HCT116 (cell line): ENCODE data around the gene TGM4. TPM values are rescaled to one million over a fixed set of nuclear protein-coding genes. Genes with fewer than 3 reads are reported as not detected.

ENCODE experiments used
- ATAC-seq: fragments of 200-7000 bp; cut with Tn5 transposase; 2 replicates; pipeline ENCODE4 v1.9.1; 2020; ENCODE audit warnings: mild to moderate bottlenecking, moderate library complexity
- BruUV-seq: library from RNA; stranded (reverse); fragments of 400-500 nt; replicated peaks from 2 replicates; lab custom pipeline; 2021; lab: Mats Ljungman, UMichigan
- CTCF ChIA-PET: fragments of 300-600 bp; sonication (Branson Sonifier 250); formaldehyde crosslinking; loops from one replicate; lab custom pipeline; 2021; ENCODE audit warnings: antibody characterized with exemption; lab: Charles Lee
- POLR2A ChIA-PET: fragments of 300-600, 350-600 bp; sonication (Branson Sonifier 250); formaldehyde crosslinking; loops from one replicate; lab custom pipeline; 2021; ENCODE audit warnings: antibody characterized with exemption; lab: Charles Lee
- RAD21 ChIA-PET, 2 experiments: fragments of 300-600 bp; sonication (Branson Sonifier 250); formaldehyde crosslinking; loops; one replicate each; lab custom pipeline; 2023; ENCODE audit warnings: low total read pairs in 2 of 2; ENCODE audit not compliant: uncharacterized antibody in 2 of 2, unreplicated experiment in 2 of 2, low non-redundant PET in 1 of 2; lab: Charles Lee
- DNase-seq: peaks from one replicate; pipeline ENCODE4 v3.0.0-alpha.2; 2010; ENCODE audit warnings: low read depth, low spot score
- H2AFZ ChIP-seq: fragments of 200-600 bp; shearing (Covaris generic), sonication (generic); 2 replicates; pipeline ENCODE4 v1.6.1; 2017; ENCODE audit warnings: low read depth, mixed run types, mixed read lengths, antibody characterized with exemption, low read length; ENCODE audit not compliant: poor library complexity, severe bottlenecking
- H3K27ac ChIP-seq: 2 replicates; pipeline ENCODE4 v1.5.1; 2012; ENCODE audit warnings: low read depth, low read length
- H3K27me3 ChIP-seq: fragments of 200-600 bp; sonication (generic); 2 replicates; pipeline ENCODE4 v1.6.1; 2016; ENCODE audit warnings: mixed run types, low read length, mixed read lengths; ENCODE audit not compliant: insufficient read depth
- H3K36me3 ChIP-seq, 2 experiments: fragments of 200-500 bp in 1 of 2; fragments of 200-600 bp in 1 of 2; sonication (Bioruptor generic) in 1 of 2; sonication (generic) in 1 of 2; 2 replicates each; pipeline versions ENCODE4 v1.5.1 to v1.6.1; 2014 to 2016; ENCODE audit warnings: low read length in 2 of 2, inconsistent platforms in 1 of 2, mixed read lengths in 1 of 2, mixed run types in 1 of 2; ENCODE audit not compliant: insufficient read depth in 2 of 2, control insufficient read depth in 1 of 2
- H3K4me1 ChIP-seq, 2 experiments: fragments of 200-600 bp in 1 of 2; sonication (generic) in 1 of 2; 2 replicates each; pipeline versions ENCODE4 v1.5.1 to v1.6.1; 2012 to 2017; ENCODE audit warnings: low read length in 2 of 2, inconsistent platforms in 1 of 2, mild to moderate bottlenecking in 1 of 2, mixed read lengths in 1 of 2, mixed run types in 1 of 2, moderate library complexity in 1 of 2; ENCODE audit not compliant: insufficient read depth in 2 of 2, control insufficient read depth in 1 of 2
- H3K4me2 ChIP-seq: fragments of 200-600 bp; sonication (generic); 2 replicates; pipeline ENCODE4 v1.6.1; 2017; ENCODE audit warnings: mixed run types, low read length, mixed read lengths
- H3K4me3 ChIP-seq, 2 experiments: fragments of 200-600 bp in 1 of 2; sonication (generic) in 1 of 2; replicated peaks in 1 of 2; 2 replicates each; pipeline ENCODE4 v1.5.1; 2011 to 2016; ENCODE audit warnings: low read length in 2 of 2, control low read depth in 1 of 2, low read depth in 1 of 2, mild to moderate bottlenecking in 1 of 2, mixed read lengths in 1 of 2, mixed run types in 1 of 2
- H3K79me2 ChIP-seq: fragments of 200-600 bp; sonication (generic); 2 replicates; pipeline ENCODE4 v1.6.1; 2017; ENCODE audit warnings: mild to moderate bottlenecking, mixed run types, low read length, moderate library complexity, mixed read lengths; ENCODE audit not compliant: insufficient read depth
- H3K9ac ChIP-seq: fragments of 200-600 bp; sonication (generic); 2 replicates; pipeline ENCODE4 v1.6.1; 2016; ENCODE audit warnings: low read length, mixed read lengths
- H3K9me2 ChIP-seq: fragments of 200-600 bp; sonication (generic), shearing (Covaris generic); 2 replicates; pipeline ENCODE4 v1.6.1; 2017; ENCODE audit warnings: mixed run types, mild to moderate bottlenecking, moderate library complexity; ENCODE audit not compliant: insufficient read depth
- H3K9me3 ChIP-seq, 2 experiments: fragments of 200-500 bp in 1 of 2; fragments of 200-600 bp in 1 of 2; sonication (Bioruptor generic) in 1 of 2; sonication (generic) in 1 of 2; 2 replicates each; pipeline ENCODE4 v1.6.1; 2014 to 2017; ENCODE audit warnings: low read length in 2 of 2, mixed read lengths in 2 of 2, inconsistent platforms in 1 of 2, low read depth in 1 of 2, mild to moderate bottlenecking in 1 of 2, mixed run types in 1 of 2, moderate library complexity in 1 of 2; ENCODE audit not compliant: control insufficient read depth in 1 of 2, insufficient read depth in 1 of 2
- H4K20me1 ChIP-seq: fragments of 200-600 bp; sonication (generic), shearing (Covaris generic); 2 replicates; pipeline ENCODE4 v1.6.1; 2017; ENCODE audit warnings: mixed run types, mild to moderate bottlenecking, moderate library complexity; ENCODE audit not compliant: insufficient read depth
- ATF3 ChIP-seq: IDR thresholded peaks from 2 replicates; pipeline ENCODE4 v1.6.1; 2012
- CBX3 ChIP-seq: IDR thresholded peaks from 2 replicates; pipeline ENCODE4 v1.6.1; 2012; ENCODE audit warnings: low read depth
- CEBPB ChIP-seq: IDR thresholded peaks from 2 replicates; pipeline ENCODE4 v1.6.1; 2012; ENCODE audit warnings: low read depth
- CTCF ChIP-seq, 3 experiments: fragments of 200-600 bp in 1 of 3; sonication (generic) in 1 of 3; IDR thresholded peaks in 2 of 3; conservative IDR thresholded peaks in 1 of 3; 2 replicates each; pipeline ENCODE4 v1.5.1; 2012 to 2017; ENCODE audit warnings: low read depth in 2 of 3, low read length in 2 of 3, antibody characterized with exemption in 1 of 3, borderline replicate concordance in 1 of 3, control low read depth in 1 of 3, mild to moderate bottlenecking in 1 of 3, mixed read lengths in 1 of 3, mixed run types in 1 of 3, moderate library complexity in 1 of 3; ENCODE audit not compliant: insufficient read depth in 1 of 3
- FOSL1 ChIP-seq: IDR thresholded peaks from 2 replicates; pipeline ENCODE4 v1.6.1; 2012; ENCODE audit warnings: low read depth
- JUND ChIP-seq: IDR thresholded peaks from 2 replicates; pipeline ENCODE4 v1.6.1; 2012
- POLR2A ChIP-seq: IDR thresholded peaks from 2 replicates; pipeline ENCODE4 v1.7.0; 2011; ENCODE audit warnings: borderline replicate concordance; ENCODE audit not compliant: insufficient read depth, insufficient read length; ENCODE audit errors: extremely low read depth
- RAD21 ChIP-seq: IDR thresholded peaks from 2 replicates; pipeline ENCODE4 v1.6.1; 2012; ENCODE audit warnings: low read depth, mild to moderate bottlenecking
- SRF ChIP-seq: IDR thresholded peaks from 2 replicates; pipeline ENCODE4 v1.6.1; 2012; ENCODE audit warnings: low read depth
- YY1 ChIP-seq: IDR thresholded peaks from 2 replicates; pipeline ENCODE4 v1.6.1; 2011; ENCODE audit warnings: low read length, low read depth, moderate library complexity, mild to moderate bottlenecking; ENCODE audit not compliant: insufficient replicate concordance; ENCODE audit errors: extremely low read depth
- ZFX ChIP-seq: fragments of 450-650 bp; IDR thresholded peaks from 2 replicates; pipeline ENCODE4 v1.6.1; 2017
- ZNF274 ChIP-seq: fragments of 200-500 bp; sonication (Bioruptor generic); IDR thresholded peaks from 2 replicates; pipeline ENCODE4 v1.6.1; 2014; ENCODE audit warnings: mild to moderate bottlenecking, low read depth, low read length, inconsistent platforms
- intact Hi-C: fragments of 100-400 bp; cut with micrococcal nuclease; formaldehyde crosslinking; loops from 2 replicates; pipeline ENCODE4 v1.10.0; 2022
- total RNA-seq: library from RNA; stranded (reverse); gene quantifications from one replicate; pipeline ENCODE4 v1.2.1, GENCODE V29; 2021; ENCODE audit not compliant: unreplicated experiment
- TF ChIP-seq, protein P1 (sequence below): IDR thresholded peaks from 2 replicates; pipeline ENCODE4 v1.6.1; 2012; ENCODE audit warnings: low read depth

The TGM4 gene
- total RNA-seq, 1 experiment from 2014 or later, result not detected

DNA sequence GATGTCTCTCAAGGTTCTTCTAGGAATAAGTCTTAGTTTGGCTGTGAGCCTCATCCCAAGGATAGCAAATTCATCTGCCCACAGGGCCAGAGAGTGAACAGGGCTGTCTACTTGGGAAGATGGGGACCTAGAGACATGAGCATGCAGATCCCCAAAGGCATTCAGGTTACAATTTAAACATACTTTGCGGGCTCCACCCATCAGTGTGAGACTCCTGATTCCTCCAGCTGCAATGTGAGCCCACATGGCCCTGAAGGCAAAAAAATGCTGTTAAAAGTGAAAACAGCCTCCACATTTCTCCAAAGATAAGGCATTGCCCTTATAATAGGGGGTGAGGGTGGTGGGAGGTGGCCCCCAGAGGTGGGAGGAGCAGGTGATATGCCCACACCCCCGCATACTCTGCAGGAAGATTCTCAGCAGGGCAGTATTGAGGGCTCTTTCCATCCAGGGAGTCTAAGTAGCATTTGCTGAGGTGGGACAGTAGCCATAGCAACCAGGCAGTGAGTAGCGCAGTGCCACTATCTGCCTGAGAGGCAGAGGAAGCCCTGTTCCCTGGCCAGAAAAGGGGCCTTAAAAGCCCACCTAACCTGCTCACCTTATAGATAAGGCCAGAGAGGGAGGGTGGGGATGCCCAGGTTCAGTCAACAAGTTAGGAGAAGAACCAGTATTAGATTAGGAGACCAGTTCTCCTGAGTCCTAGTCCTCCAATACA lies 31.2 kb downstream of the TGM4 start:
- no peak overlapping the region for H3K9ac ChIP-seq
- no peaks in the 10 kb centered on the region for H3K9me2 ChIP-seq
- TF ChIP-seq SRF (no peak), POLR2A (no peak), ZFX (no peak), ATF3 (no peak), CTCF (IDR thresholded peaks at IDR 0.05 in 2 of 3, conservative IDR thresholded peaks at IDR 0.05 in 1 of 3; ENCODE audit: borderline replicate concordance in 1 of 3, insufficient read depth in 1 of 3, low read depth in 2 of 3, low read length in 2 of 3) (no peak), FOSL1 (no peak)
- no peaks in the 10 kb centered on the region for H3K9me3 ChIP-seq
- no TSS peak for BruUV-seq
- no peak overlapping the region for H3K4me2 ChIP-seq
- H3K36me3 ChIP-seq, result no peaks in the 10 kb centered on the region
- H3K4me1 ChIP-seq, result no peaks in the 10 kb centered on the region; a peak in 1 of 4 replicates
- H3K27me3 ChIP-seq, result no peaks in the 10 kb centered on the region
- intact Hi-C loops, result no loop called here
- RAD21 ChIA-PET, result no interaction called here
- H3K4me3 ChIP-seq, result no peak overlapping the region
- no peak for DNase-seq
- H4K20me1 ChIP-seq, result no peaks in the 10 kb centered on the region
- no peaks in the 10 kb centered on the region for H3K79me2 ChIP-seq
- ATAC-seq, result no peak
- CTCF ChIA-PET, result no interaction called here
- POLR2A ChIA-PET, result no interaction called here
- H3K27ac ChIP-seq, result no peak overlapping the region
- H2AFZ ChIP-seq, result no peak overlapping the region

GRCh38 chr3:44906997-44907396 lies 32.6 kb downstream of the TGM4 start:
- H3K9me2 ChIP-seq, result no peaks in the 10 kb centered on the region
- H3K9ac ChIP-seq, result no peak overlapping the region
- no peak overlapping the region for H2AFZ ChIP-seq
- CTCF ChIA-PET, result interaction anchor here (0.6 kb wide), 1 partner anchor 84 kb away, joined by 3 read pairs; no protein-coding TSS in a partner anchor
- no peaks in the 10 kb centered on the region for H3K27me3 ChIP-seq
- no peak for DNase-seq
- no peaks in the 10 kb centered on the region for H4K20me1 ChIP-seq
- H3K36me3 ChIP-seq, result no peaks in the 10 kb centered on the region
- TF ChIP-seq CBX3 (no peak), ATF3 (no peak), ZFX (no peak), YY1 (no peak), ZNF274 (no peak), SRF (no peak), CEBPB (no peak), JUND (no peak), RAD21 (no peak)
- TF ChIP-seq, protein P1, sequence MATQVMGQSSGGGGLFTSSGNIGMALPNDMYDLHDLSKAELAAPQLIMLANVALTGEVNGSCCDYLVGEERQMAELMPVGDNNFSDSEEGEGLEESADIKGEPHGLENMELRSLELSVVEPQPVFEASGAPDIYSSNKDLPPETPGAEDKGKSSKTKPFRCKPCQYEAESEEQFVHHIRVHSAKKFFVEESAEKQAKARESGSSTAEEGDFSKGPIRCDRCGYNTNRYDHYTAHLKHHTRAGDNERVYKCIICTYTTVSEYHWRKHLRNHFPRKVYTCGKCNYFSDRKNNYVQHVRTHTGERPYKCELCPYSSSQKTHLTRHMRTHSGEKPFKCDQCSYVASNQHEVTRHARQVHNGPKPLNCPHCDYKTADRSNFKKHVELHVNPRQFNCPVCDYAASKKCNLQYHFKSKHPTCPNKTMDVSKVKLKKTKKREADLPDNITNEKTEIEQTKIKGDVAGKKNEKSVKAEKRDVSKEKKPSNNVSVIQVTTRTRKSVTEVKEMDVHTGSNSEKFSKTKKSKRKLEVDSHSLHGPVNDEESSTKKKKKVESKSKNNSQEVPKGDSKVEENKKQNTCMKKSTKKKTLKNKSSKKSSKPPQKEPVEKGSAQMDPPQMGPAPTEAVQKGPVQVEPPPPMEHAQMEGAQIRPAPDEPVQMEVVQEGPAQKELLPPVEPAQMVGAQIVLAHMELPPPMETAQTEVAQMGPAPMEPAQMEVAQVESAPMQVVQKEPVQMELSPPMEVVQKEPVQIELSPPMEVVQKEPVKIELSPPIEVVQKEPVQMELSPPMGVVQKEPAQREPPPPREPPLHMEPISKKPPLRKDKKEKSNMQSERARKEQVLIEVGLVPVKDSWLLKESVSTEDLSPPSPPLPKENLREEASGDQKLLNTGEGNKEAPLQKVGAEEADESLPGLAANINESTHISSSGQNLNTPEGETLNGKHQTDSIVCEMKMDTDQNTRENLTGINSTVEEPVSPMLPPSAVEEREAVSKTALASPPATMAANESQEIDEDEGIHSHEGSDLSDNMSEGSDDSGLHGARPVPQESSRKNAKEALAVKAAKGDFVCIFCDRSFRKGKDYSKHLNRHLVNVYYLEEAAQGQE, result no peak
- TF ChIP-seq, all 23 proteins: peak for 0
- BruUV-seq, result no TSS peak
- intact Hi-C loops, result no loop called here
- ChIA-PET POLR2A (no interaction called here), RAD21 (no interaction called here)
- no peak for ATAC-seq
- Histone ChIP-seq H3K9me3 (no peaks in the 10 kb centered on the region), H3K79me2 (no peaks in the 10 kb centered on the region), H3K4me1 (no peaks in the 10 kb centered on the region; a peak in 1 of 4 replicates), H3K27ac (no peak overlapping the region), H3K4me2 (no peak overlapping the region), H3K4me3 (no peak overlapping the region)
